Mesenchymal stem cell (in vitro differentiated cells and primary cell): ENCODE results near the gene PRR5.

ENCODE experiments used
- DNase-seq: peaks from one replicate; pipeline ENCODE4 v3.0.0-alpha.2; 2013
- H2AFZ ChIP-seq: one replicate; pipeline ENCODE4 v1.6.1; 2013; ENCODE audit warnings: low read depth, mild to moderate bottlenecking, control low read depth, inconsistent platforms, low read length, moderate library complexity
- H2AK5ac ChIP-seq: 2 replicates; pipeline ENCODE4 v1.6.1; 2013; ENCODE audit warnings: low read length, moderate library complexity, mild to moderate bottlenecking, inconsistent platforms; ENCODE audit not compliant: severe bottlenecking
- H2BK120ac ChIP-seq: one replicate; pipeline ENCODE4 v1.6.1; 2013; ENCODE audit warnings: low read depth, mild to moderate bottlenecking, inconsistent platforms, low read length, moderate library complexity
- H2BK12ac ChIP-seq, 2 experiments: one replicate each; pipeline ENCODE4 v1.6.1; 2013; ENCODE audit warnings: inconsistent platforms in 2 of 2, low read length in 2 of 2, mild to moderate bottlenecking in 2 of 2, moderate library complexity in 2 of 2, control low read depth in 1 of 2
- H2BK15ac ChIP-seq: one replicate; pipeline ENCODE4 v1.6.1; 2013; ENCODE audit warnings: mild to moderate bottlenecking, low read depth, inconsistent platforms; ENCODE audit not compliant: poor library complexity, severe bottlenecking
- H2BK5ac ChIP-seq: 2 replicates; pipeline ENCODE4 v1.6.1; 2013; ENCODE audit warnings: low read depth, mild to moderate bottlenecking, low read length, control low read depth, inconsistent platforms; ENCODE audit not compliant: poor library complexity, severe bottlenecking
- H3K14ac ChIP-seq, 2 experiments: one replicate each; pipeline ENCODE4 v1.6.1; 2013; ENCODE audit warnings: inconsistent platforms in 2 of 2, low read length in 2 of 2, control low read depth in 1 of 2, mild to moderate bottlenecking in 1 of 2, moderate library complexity in 1 of 2
- H3K18ac ChIP-seq, 2 experiments: one replicate each; pipeline ENCODE4 v1.6.1; 2013; ENCODE audit warnings: inconsistent platforms in 2 of 2, low read length in 2 of 2, control low read depth in 1 of 2, low read depth in 1 of 2, mild to moderate bottlenecking in 1 of 2
- H3K23ac ChIP-seq, 2 experiments: one replicate each; pipeline ENCODE4 v1.6.1; 2013; ENCODE audit warnings: inconsistent platforms in 2 of 2, low read length in 2 of 2, mild to moderate bottlenecking in 2 of 2, moderate library complexity in 2 of 2, control low read depth in 1 of 2
- H3K27ac ChIP-seq: 2 replicates; pipeline ENCODE4 v1.5.1; 2013; ENCODE audit warnings: mild to moderate bottlenecking, moderate library complexity, low read length, control low read depth, inconsistent platforms; ENCODE audit not compliant: poor library complexity, severe bottlenecking
- H3K27me3 ChIP-seq, 2 experiments: 2 replicates each; pipeline versions ENCODE4 v1.6.1 to v1.7.0; 2013; ENCODE audit warnings: low read length in 2 of 2, mild to moderate bottlenecking in 2 of 2, moderate library complexity in 2 of 2, control low read depth in 1 of 2, inconsistent platforms in 1 of 2; ENCODE audit not compliant: control insufficient read depth in 1 of 2, insufficient read depth in 1 of 2
- H3K36me3 ChIP-seq, 2 experiments: 2 replicates each; pipeline versions ENCODE4 v1.6.1 to v1.7.0; 2013; ENCODE audit warnings: low read length in 2 of 2, control low read depth in 1 of 2, inconsistent platforms in 1 of 2, low read depth in 1 of 2, mild to moderate bottlenecking in 1 of 2; ENCODE audit not compliant: insufficient read depth in 2 of 2, control insufficient read depth in 1 of 2
- H3K4ac ChIP-seq, 2 experiments: one replicate each; pipeline ENCODE4 v1.6.1; 2013; ENCODE audit warnings: inconsistent platforms in 2 of 2, low read length in 2 of 2, mild to moderate bottlenecking in 2 of 2, moderate library complexity in 2 of 2, control low read depth in 1 of 2, low read depth in 1 of 2
- H3K4me1 ChIP-seq: 2 replicates; pipeline ENCODE4 v1.6.1; 2013; ENCODE audit warnings: low read depth, low read length, control low read depth; ENCODE audit not compliant: control insufficient read depth, insufficient read depth
- H3K4me2 ChIP-seq: 2 replicates; pipeline ENCODE4 v1.6.1; 2013; ENCODE audit warnings: low read length, mild to moderate bottlenecking, inconsistent platforms; ENCODE audit not compliant: poor library complexity, severe bottlenecking
- H3K4me3 ChIP-seq, 2 experiments: 2 replicates each; pipeline versions ENCODE4 v1.5.1 to v1.7.0; 2013; ENCODE audit warnings: low read length in 2 of 2, mild to moderate bottlenecking in 2 of 2, control low read depth in 1 of 2, low read depth in 1 of 2; ENCODE audit not compliant: insufficient read depth in 1 of 2
- H3K79me1 ChIP-seq: replicated peaks from 2 replicates; pipeline ENCODE4 v1.6.1; 2013; ENCODE audit warnings: mild to moderate bottlenecking, control low read depth, low read length, inconsistent platforms; ENCODE audit not compliant: poor library complexity, severe bottlenecking
- H3K9ac ChIP-seq: 2 replicates; pipeline ENCODE4 v1.7.0; 2013; ENCODE audit warnings: mild to moderate bottlenecking, low read length, moderate library complexity
- H3K9me3 ChIP-seq: 2 replicates; pipeline ENCODE4 v1.7.0; 2013; ENCODE audit warnings: mild to moderate bottlenecking, low read length; ENCODE audit not compliant: control insufficient read depth
- H4K8ac ChIP-seq: one replicate; pipeline ENCODE4 v1.6.1; 2013; ENCODE audit warnings: inconsistent platforms, mild to moderate bottlenecking, low read length, moderate library complexity
- H4K91ac ChIP-seq: one replicate; pipeline ENCODE4 v1.6.1; 2013; ENCODE audit warnings: mild to moderate bottlenecking, low read length, inconsistent platforms
- WGBS: methylation state at CpG from one replicate; pipeline ENCODE4 v1.1.7; 2013; ENCODE audit warnings: mixed read lengths; 5-methylcytosine and 5-hydroxymethylcytosine counted together

PRR5 gene

DNA sequence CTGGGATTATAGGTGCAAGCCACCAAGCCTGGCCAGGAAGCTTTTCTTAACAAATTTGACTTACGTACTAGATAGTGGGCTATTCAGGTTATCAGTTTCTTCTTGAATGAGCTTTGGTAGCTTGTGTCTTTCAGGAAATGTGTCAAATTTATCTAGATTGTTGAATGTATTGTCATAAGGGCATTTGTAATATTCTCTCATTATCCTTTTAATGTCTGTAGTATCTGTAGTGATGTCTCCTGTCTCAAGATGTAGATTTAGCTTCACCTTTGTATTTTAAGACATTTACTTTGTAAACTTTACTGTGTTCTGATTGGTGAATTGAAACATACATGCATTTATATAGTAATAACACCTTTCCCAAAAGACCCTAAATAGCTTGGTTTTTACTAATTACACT is 71.1 kb downstream of the PRR5 start:
- no peak overlapping the region for H2AFZ ChIP-seq
- no peak for DNase-seq
- H3K18ac ChIP-seq: no peak overlapping the region
- H3K9ac ChIP-seq: no peak overlapping the region
- H3K14ac ChIP-seq: no peak overlapping the region
- H2BK120ac ChIP-seq: no peak overlapping the region
- H4K91ac ChIP-seq: no peak overlapping the region
- peaks cover 5% of the 10 kb centered on the region for H3K4me1 ChIP-seq
- H2BK15ac ChIP-seq: no peak overlapping the region
- no peaks in the 10 kb centered on the region for H3K79me1 ChIP-seq
- no peak overlapping the region for H3K4me2 ChIP-seq
- no peaks in the 10 kb centered on the region for H3K36me3 ChIP-seq
- no peak overlapping the region for H2BK5ac ChIP-seq
- no peak overlapping the region for H3K23ac ChIP-seq
- H2BK12ac ChIP-seq: no peak overlapping the region
- no peak overlapping the region for H3K4ac ChIP-seq
- no peak overlapping the region for H3K4me3 ChIP-seq
- H3K27ac ChIP-seq: no peak overlapping the region
- H3K9me3 ChIP-seq: peaks cover 11% of the 10 kb centered on the region
- no peak overlapping the region for H4K8ac ChIP-seq
- WGBS: 100% methylated on average over 1 of the region's 1 CpG
- H3K27me3 ChIP-seq: peaks cover 6 to 10% of the 10 kb centered on the region in 2 experiments
- H2AK5ac ChIP-seq: no peak overlapping the region

DNA sequence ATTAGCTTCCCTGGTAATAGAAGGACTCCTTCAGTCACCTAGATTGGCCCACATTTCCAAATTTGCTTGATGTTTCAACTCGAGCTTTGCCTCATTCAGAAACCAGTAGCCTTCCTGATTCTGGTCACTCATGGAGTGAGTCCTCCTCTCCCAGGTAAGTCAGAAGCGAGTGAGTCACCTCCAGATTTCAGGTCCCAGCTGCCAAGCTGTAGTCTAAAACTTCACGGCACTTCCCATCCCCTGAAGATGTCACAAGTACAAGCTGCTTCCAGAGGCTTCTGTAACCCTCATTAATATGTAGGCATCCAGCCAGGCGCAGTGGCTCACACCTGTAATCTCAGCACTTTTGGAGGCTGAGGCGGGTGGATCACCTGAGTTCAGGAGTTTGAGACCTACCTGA is 73.9 kb downstream of the PRR5 start:
- Histone ChIP-seq H4K8ac (no peak overlapping the region), H3K4me2 (no peak overlapping the region), H3K4me3 (no peak overlapping the region), H4K91ac (no peak overlapping the region), H3K27ac (no peak overlapping the region), H3K18ac (no peak overlapping the region), H3K36me3 (no peaks in the 10 kb centered on the region), H3K9ac (no peak overlapping the region), H2AFZ (no peak overlapping the region), H3K23ac (no peak overlapping the region), H2BK12ac (no peak overlapping the region), H3K9me3 (peaks cover 6% of the 10 kb centered on the region), H3K4me1 (peaks cover 5% of the 10 kb centered on the region), H2BK15ac (no peak overlapping the region), H3K79me1 (no peaks in the 10 kb centered on the region), H2AK5ac (no peak overlapping the region), H2BK5ac (no peak overlapping the region), H3K4ac (no peak overlapping the region), H3K27me3 (peaks cover 6 to 15% of the 10 kb centered on the region in 2 experiments), H2BK120ac (no peak overlapping the region), H3K14ac (no peak overlapping the region)
- WGBS: 80% methylated on average over 5 of the region's 5 CpGs
- DNase-seq: no peak

DNA sequence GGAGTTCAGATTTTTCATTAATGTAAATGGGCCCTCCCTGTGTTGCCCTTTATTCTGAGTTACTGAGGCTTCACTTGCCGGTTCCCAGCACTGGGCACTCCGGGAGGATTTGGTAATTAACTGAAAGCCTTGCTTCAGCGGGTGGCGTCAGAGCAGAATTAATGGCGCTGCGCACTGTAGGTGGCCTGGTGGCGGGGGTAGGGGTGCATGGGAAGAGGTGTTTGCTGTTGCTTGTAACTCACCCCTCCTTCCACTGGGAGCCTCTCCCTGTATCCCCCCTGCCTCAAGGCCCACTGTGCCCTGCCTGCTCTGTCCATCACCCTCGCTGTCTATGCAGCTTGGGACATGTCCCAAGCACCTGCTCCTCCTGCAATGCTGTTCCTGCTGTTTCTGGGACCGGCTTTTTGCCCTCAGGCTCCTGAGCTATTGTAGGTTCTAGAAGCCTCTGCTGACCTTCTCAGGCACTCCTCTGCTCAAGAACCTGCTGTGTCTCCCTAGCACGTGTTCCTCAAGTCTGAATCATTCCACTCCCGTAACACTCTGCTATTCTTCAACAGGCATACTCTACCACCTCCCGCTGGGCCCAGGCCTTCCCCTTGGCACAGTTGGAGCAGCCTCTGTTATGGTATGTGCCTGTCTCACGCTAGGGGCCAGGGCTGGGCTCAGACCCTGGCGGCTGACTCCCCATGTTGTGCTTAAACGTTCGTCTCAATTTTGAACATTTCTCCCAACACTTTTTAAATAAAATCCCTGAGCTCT is 74.8 kb downstream of the PRR5 start:
- no peak for DNase-seq
- Histone ChIP-seq H2BK12ac (no peak overlapping the region), H2AK5ac (no peak overlapping the region), H4K8ac (no peak overlapping the region), H3K27me3 (peaks cover 6 to 18% of the 10 kb centered on the region in 2 experiments), H3K23ac (no peak overlapping the region), H3K4ac (no peak overlapping the region), H3K9ac (no peak overlapping the region), H4K91ac (no peak overlapping the region), H3K36me3 (no peaks in the 10 kb centered on the region), H2AFZ (no peak overlapping the region), H3K4me1 (peaks cover 5% of the 10 kb centered on the region), H3K14ac (no peak overlapping the region), H3K18ac (no peak overlapping the region), H2BK5ac (no peak overlapping the region), H3K27ac (no peak overlapping the region), H3K79me1 (no peaks in the 10 kb centered on the region), H3K4me2 (no peak overlapping the region), H3K9me3 (peaks cover 6% of the 10 kb centered on the region), H2BK120ac (no peak overlapping the region), H2BK15ac (no peak overlapping the region), H3K4me3 (no peak overlapping the region)
- 88% methylated on average over 16 of the region's 16 CpGs for WGBS

DNA sequence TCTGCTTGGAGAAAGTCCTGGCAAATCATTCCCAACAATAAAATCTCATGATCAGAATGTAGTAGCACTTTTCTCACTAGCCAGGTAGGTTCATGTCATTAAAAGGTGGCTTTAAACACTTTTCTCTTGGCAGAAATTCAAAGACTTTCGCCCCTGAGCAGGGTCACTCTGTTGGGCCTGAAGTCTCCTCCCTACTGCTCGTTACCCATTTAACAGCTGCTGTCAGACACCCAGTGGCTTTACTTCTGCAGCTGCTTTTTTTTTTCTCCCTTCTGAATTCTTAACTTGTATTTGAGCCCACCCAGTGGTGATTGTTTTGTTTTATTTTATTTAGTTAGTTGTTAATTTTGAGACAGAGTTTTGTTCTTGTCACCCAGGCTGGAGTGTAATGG is 75.4 kb downstream of the PRR5 start:
- Histone ChIP-seq H3K23ac (no peak overlapping the region), H3K9ac (no peak overlapping the region), H3K36me3 (no peaks in the 10 kb centered on the region), H2BK120ac (no peak overlapping the region), H3K14ac (no peak overlapping the region), H3K18ac (no peak overlapping the region), H3K4me1 (peaks cover 5% of the 10 kb centered on the region), H3K27ac (no peak overlapping the region), H4K91ac (no peak overlapping the region), H4K8ac (no peak overlapping the region), H2AFZ (no peak overlapping the region), H3K4ac (no peak overlapping the region), H3K4me2 (no peak overlapping the region), H2AK5ac (no peak overlapping the region), H3K27me3 (peaks cover 6 to 18% of the 10 kb centered on the region in 2 experiments), H3K9me3 (peaks cover 6% of the 10 kb centered on the region), H2BK15ac (no peak overlapping the region), H2BK5ac (no peak overlapping the region), H3K79me1 (no peaks in the 10 kb centered on the region), H3K4me3 (no peak overlapping the region), H2BK12ac (no peak overlapping the region)
- DNase-seq: no peak
- 76% methylated on average over 2 of the region's 2 CpGs for WGBS
